WI38 (cell line): ENCODE data around the gene AGPAT4.

Source experiments
- H3K4me3 ChIP-seq: 2 replicates; pipeline ENCODE4 v1.5.1; 2011; ENCODE audit warnings: low read depth, mild to moderate bottlenecking, control low read depth, low read length
- TF ChIP-seq, protein P1 (sequence below): IDR thresholded peaks from 2 replicates; pipeline ENCODE4 v1.5.1; 2012; ENCODE audit warnings: low read depth, mild to moderate bottlenecking, control low read depth, low read length

Gene AGPAT4

DNA sequence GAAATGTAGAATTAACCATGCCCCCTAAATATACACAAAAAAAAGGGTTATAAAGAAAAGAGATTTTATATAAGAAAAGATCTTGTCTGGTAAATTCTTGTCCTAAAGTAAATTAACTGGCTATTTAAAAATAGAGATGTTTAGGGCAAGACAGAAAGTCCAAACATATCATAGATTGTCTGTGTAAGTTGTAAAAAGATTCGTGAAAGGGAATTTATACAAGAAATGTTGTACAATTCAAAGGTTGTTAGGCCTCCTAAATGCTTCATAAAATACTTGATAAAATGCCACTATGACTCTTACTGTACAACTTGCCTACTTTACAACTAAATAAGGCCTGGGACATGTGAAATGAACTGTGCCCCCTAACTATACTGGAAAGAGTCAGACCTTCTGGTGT, 21.9 kb upstream of the AGPAT4 start:
- TF ChIP-seq, protein P1, sequence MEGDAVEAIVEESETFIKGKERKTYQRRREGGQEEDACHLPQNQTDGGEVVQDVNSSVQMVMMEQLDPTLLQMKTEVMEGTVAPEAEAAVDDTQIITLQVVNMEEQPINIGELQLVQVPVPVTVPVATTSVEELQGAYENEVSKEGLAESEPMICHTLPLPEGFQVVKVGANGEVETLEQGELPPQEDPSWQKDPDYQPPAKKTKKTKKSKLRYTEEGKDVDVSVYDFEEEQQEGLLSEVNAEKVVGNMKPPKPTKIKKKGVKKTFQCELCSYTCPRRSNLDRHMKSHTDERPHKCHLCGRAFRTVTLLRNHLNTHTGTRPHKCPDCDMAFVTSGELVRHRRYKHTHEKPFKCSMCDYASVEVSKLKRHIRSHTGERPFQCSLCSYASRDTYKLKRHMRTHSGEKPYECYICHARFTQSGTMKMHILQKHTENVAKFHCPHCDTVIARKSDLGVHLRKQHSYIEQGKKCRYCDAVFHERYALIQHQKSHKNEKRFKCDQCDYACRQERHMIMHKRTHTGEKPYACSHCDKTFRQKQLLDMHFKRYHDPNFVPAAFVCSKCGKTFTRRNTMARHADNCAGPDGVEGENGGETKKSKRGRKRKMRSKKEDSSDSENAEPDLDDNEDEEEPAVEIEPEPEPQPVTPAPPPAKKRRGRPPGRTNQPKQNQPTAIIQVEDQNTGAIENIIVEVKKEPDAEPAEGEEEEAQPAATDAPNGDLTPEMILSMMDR, result no peak
- H3K4me3 ChIP-seq, result no peak overlapping the region

DNA sequence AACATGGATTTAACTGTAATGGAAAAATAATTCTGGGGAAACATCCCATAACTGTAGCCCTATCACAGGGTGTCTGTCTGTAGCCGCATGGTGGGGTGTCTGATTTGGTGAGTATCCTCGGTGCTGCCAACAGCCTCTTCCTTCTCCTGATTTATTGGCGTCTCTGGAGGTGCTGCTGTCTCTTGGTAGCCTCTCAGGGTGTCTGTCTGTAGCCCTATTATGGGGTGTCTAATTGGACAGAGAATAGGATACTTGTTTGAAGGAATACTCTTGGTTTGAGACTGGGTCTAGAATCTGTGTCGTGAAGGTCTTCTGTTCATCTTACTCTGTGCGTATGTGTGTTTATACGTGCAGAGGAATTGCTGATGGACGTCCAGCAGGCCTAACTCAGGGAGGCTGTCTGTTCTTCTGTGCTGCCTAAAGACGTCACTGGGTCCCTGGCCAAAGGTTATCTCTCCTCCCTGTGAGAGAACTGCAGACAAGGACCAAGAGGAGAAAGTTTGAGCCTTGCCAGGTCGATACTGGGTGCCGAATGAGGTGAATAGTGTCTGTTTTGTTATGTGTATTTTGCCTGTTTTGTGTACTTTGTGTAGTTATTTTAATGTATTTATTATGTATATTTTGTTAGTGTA, 18.9 kb upstream of the AGPAT4 start:
- no peak overlapping the region for H3K4me3 ChIP-seq

DNA sequence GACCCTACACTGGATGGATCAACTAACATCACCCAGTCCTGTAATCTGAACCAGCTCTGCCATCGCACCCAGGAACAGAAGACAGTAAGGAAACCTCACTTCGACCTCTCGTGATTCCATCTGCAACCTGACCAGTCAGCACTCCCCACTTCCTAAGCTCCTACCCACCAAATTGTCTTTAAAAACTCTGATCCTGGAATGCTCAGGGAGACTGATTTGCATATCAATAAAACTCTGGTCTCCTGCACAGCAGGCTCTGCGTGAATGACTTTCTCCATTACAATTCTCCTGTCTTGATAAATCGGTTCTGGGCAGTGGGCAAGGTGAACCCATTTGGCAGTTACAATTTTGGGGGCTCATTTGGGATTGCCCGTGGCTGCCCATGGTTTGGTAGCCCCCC, 18.3 kb upstream of the AGPAT4 start:
- TF ChIP-seq, protein P1, result no peak
- no peak overlapping the region for H3K4me3 ChIP-seq

More for the DNA sequence above, 18.9 kb upstream of the AGPAT4 start:
- TF ChIP-seq, protein P1, result no peak

DNA sequence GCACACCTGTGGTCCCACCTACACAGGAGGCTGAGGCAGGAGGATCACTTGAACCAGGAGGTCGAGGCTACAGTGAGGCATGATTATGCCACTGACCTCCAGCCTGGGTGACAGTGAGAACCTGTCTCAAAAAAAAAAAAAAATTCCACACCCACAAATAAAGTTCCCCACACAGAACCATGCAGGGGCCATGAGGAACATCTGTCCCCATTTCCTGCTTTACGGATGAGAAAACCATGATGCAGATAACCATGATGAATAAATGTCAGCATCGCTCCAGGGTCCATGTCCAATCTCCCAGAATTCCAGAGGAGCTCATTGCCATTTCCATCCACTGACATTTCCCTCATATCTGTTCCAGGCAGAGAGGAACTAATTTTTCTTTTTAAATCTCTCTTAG, 16.9 kb upstream of the AGPAT4 start:
- TF ChIP-seq, protein P1, result no peak

DNA sequence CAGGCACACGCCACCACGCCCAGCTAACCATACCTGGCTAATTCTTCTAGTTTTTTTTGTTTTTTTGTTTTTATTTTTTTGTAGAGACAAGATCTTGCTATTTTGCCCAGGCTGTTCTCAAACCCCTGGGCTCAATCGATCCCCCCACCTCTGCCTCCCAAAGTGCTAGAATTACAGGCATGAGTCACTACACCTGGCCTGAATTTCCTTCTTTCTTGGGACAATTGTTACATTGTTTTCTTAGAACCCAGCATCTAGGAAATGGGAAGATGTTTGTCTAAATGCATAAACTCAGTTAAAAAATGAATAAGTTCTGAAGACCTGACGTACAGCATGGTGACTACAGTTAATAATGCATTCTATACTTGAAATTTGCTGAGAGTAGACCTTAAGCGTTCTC, 10.8 kb upstream of the AGPAT4 start:
- H3K4me3 ChIP-seq, result no peak overlapping the region
- TF ChIP-seq, protein P1, result no peak

More for the DNA sequence above, 16.9 kb upstream of the AGPAT4 start:
- H3K4me3 ChIP-seq, result no peak overlapping the region

DNA sequence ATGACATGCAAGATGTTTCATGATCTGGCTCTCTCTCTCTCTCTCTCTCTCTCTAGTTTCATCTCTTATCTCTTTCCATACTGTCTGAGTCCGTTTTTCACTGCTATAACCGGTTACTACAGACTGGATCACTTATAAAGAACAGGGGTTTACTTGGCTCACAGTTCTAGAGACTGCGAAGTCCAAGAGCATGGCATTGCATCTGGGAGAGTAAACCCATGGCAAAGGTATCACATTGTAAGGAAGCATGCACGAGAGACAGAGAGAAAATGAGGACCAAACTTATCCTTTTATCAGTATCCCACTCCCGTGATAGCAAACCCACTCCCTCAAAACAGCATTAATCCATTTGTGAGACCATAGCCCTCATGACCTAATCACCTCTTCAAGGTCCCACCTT, 7.2 kb upstream of the AGPAT4 start:
- TF ChIP-seq, protein P1, result no peak

DNA sequence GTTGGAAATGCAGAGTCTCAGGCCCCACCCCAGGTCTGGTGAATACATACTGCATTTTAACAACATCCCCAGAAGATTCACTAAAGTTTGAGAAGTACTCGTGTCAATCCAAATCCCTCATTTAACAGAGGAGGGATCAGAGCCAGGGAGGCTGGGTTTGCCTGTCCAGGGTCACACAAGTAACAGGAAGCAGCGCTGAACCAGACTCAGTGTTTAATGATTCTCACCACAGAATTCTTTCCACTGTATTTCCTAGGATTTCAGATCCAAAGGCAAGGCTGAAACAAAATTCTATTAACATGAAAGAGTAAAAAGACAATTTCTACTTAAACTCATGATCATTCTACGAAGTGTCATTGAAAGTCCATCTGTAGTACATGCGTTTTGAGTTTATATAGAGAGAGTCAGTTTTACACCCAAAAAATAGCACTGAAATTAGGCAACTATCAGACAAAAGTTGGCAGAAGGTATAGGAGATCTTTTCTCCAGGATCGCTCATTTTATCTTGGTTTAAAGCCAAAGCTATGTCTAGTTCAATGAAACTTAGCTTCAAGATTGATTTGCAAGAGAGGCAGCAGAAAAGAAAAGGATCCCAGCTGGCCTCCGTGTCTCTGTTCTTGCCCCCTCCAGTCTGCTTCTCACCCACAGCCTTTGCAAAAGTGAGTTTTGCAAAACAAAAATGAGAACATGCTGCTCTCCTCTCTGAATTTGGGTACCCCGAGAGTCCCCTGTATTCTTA, 6.0 kb upstream of the AGPAT4 start:
- H3K4me3 ChIP-seq, result no peak overlapping the region
- TF ChIP-seq, protein P1, result no peak

More for the DNA sequence above, 7.2 kb upstream of the AGPAT4 start:
- H3K4me3 ChIP-seq, result no peak overlapping the region
